GM18499 (cell line): ENCODE results near the gene REPS1.
"Not testable (repeated sequence)": the region's sequence is repeated elsewhere in the genome, so short reads cannot be mapped to it uniquely, and the experiment has no call there.

Experiments used
- ATAC-seq: cut with Tn5 transposase; IDR thresholded peaks from one replicate; pipeline ENCODE4 v1.9.1; 2021; ENCODE audit warnings: moderate number of reproducible peaks; ENCODE audit not compliant: insufficient read depth, unreplicated experiment

Gene REPS1

DNA sequence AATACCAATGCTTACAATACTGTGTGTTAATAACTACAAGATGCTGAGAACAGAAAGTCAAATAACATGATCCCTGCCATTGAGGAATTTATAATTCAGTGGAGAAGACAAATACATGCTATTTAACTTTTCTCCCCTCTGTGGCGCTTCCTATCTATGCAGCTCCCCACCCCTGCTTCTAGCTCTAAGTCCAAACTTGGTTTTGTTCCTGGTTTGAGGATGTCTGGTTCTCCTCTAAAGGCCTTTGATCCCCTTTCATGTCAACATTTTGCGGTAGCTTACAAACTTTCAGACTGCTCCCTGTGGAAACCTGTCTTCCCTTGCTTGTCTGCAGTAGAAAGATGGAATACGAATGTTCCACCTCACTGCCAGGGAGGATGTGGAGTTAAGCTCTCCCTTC lies 18.4 kb upstream of the REPS1 start:
- no peak for ATAC-seq

GRCh38 chr6:139003751-139004150 lies 15.7 kb upstream of the REPS1 start:
- ATAC-seq, result no peak

- ATAC-seq, result no peak
Observed at GRCh38 chr6:138999949-139000725, 12.1 kb upstream of the REPS1 start.

- no peak for ATAC-seq
Observed at GRCh38 chr6:138997136-138997535, 9.1 kb upstream of the REPS1 start.

DNA sequence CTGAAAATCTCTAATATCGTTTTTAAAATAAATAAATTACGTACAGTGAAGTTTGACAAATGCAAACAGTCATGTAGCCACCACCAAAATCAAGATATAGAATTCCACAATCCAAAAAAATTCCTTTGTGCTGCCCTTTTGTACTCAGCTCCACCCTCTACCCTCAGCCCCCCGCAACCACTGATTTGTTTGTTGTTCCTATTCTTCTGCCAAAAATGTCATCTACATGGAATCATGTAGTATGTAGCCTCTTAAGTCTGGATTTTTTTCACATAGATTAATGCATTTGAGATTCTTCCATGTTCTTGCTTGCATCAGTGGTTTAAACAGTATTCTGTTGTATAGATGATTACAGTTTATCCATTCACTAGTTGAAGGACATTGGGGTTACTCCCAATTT lies 8.5 kb upstream of the REPS1 start:
- no peak for ATAC-seq

DNA sequence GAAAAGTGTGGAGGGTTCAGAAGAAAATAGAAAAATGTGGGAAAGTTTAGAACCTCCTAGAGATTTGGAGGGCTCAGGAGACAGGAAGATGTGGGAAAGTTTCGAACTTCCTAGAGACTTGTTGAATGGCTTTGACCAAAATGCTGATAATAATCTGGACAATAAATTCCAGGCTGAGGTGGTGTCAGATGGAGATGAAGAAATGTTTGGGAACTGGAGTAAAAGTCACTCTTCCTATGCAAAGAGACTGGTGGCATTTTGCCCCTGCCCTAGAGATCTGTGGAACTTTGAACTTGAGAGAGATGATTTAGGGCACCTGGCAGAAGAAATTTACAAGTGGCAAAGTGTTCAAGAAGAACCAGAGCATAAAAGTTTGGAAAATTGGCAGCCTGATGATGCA lies 5.4 kb upstream of the REPS1 start:
- ATAC-seq, result not testable (repeated sequence)

DNA sequence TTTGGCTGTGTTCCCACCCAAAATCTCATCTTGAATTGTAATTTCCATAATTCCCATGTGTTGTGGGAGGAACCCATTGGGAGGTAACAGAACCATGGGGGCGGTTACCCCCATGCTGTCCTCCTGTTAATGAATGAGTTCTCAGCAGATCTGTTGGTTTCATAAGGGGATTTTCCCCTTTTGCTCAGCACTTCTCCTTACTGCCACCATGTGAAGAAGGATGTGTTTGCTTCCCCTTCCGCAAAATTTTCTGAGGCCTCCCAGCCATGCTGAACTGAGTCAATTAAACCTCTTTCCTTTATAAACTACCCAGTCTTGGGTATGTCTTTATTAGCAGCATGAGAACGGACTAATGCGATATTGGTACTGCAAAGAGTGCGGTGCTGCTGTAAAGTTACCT lies 4.9 kb upstream of the REPS1 start:
- not testable (repeated sequence) for ATAC-seq

- ATAC-seq, result no peak
Observed at GRCh38 chr6:138991206-138991605, 3.2 kb upstream of the REPS1 start.

- ATAC-seq, result no peak
Observed at GRCh38 chr6:138989098-138989983, 1.3 kb upstream of the REPS1 start.

GRCh38 chr6:138988469-138988834 lies 399 bp upstream of the REPS1 start:
- peak; percentile 13 for ATAC-seq

DNA sequence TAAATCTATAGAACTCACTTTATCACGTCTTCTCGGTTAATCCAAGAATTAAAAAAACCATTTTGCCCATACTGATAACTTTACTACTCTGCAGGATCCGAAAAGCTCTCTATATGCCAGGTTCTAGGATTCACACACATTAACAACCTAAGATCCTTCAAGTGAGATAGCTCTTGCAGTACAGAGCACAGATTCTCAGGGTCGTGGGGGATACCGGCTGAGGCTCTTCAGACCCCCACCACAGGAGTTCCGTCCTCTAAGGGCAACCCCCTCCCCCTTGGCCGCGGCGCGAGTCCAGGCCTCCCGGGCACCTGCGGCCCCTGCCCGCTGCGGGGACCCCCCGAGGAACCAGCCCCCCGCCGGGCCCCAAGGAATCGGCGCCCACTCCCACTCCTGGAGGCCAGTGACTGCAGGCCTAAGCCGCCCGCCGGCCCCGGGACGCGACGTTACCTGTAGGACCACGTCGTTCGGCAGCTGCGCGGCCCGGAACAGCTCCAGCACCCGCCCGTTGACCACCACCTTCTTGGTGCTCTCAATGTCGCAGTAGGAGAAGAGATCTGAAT lies 892 bp downstream of the REPS1 start:
- peak; percentile 7 for ATAC-seq

- ATAC-seq, result no peak
Observed at GRCh38 chr6:138986578-138986977, 1.5 kb downstream of the REPS1 start.

- no peak for ATAC-seq
Observed at GRCh38 chr6:138981416-138981815, 6.6 kb downstream of the REPS1 start.

DNA sequence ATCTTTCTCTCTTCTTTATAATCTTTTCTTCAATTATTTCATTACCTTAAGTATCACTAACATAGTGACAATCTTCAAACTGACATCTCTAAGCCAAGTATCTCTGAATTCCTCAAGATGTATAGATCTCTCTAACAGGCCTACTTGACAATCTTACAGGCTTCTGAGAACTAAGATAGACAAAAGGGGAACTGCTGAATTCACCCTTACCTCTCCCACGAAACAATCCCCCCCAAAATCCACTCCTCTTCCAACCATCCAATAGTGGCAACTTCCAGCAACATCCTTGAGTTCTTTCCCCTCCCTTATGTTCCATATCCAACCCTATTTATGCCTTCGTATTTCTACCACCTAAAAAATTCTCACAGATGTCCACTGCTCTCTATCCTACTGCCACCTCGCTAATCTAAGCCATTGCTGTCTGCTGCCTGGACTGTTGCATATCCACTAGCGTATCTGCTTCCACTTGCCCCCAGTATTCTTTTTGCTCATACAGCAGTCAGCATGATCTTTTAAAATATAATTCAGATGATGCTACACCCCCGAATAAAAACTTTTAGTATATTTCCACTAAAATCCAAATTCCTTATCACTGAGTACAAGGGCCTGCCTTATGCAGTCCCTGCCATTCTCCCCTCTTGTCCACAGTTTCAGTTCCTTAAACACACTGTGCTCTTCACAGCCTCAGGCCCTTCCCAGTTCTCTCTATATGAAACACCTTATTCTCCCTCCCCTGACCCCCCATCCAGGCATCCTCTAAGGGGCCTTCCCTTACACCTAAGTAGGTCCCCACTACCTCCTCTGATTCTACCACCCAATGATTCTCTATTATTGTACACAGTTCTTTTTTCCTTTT lies 8.0 kb downstream of the REPS1 start:
- ATAC-seq, result no peak

DNA sequence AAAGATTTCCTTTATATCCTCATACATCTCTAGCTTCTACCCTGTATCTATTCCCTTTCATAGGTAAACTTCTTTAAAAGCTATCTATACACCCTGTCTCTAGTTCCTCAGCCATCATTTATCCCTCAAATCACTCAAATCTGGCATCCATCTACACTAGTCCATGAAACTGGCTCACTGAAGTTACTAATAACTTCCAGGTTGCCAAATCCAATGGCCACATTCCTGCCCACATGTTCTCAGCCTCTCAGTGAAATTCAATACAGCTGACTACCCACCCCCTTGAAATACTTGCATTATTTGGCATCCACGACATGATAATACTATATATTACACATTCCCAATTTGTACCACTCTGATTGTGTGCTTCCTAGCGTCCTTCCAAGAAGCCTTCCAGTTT lies 8.7 kb downstream of the REPS1 start:
- no peak for ATAC-seq

GRCh38 chr6:138978229-138978628 lies 9.8 kb downstream of the REPS1 start:
- no peak for ATAC-seq

GRCh38 chr6:138977646-138978167 lies 10.3 kb downstream of the REPS1 start:
- no peak for ATAC-seq

GRCh38 chr6:138977242-138977641 lies 10.8 kb downstream of the REPS1 start:
- ATAC-seq, result no peak

GRCh38 chr6:138975815-138976214 lies 12.2 kb downstream of the REPS1 start:
- no peak for ATAC-seq
